HCEC 1CT (cell line): ENCODE results near the gene JOSD1.

Experiments
- DNase-seq: peaks from one replicate; pipeline ENCODE4 v3.0.0-alpha.2; 2017

JOSD1 gene

DNA sequence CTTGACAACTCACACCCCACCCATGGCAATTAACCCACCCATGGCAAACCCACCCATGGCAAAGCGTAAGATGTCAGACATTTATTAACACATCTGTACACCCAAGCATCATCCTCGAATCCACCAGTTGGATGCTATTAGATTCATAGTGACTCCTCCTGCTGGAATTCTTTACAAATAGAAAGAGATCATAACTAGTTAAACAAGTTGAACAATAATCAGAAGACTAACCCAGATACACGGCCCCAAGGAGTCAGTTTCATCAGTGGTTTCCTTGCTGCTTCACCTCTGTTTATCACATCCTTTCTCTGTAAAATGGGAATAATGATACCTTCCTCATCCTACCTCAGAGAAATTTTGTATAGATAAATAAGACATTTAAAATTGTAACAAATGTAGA, 10.1 kb upstream of the JOSD1 start:
- no peak for DNase-seq

DNA sequence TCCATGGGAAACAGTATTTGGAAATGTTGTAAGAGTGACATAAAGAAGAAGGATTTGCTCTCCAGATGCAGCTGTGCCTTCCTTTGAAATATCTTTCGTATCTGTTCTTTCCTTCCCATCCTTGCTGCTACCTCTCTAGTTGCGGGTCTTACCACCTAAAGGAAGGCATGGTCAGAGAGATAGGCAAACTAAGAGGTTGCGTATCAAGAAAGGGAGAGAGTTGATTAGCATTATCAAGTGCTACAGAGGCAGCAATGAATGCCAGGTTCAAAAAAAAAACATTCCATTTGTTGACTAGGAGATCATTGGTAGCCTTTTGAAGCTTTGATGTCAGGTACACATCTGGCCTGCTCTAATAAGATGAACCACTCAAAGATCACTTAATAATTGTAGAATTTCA, 9.6 kb upstream of the JOSD1 start:
- DNase-seq = no peak

DNA sequence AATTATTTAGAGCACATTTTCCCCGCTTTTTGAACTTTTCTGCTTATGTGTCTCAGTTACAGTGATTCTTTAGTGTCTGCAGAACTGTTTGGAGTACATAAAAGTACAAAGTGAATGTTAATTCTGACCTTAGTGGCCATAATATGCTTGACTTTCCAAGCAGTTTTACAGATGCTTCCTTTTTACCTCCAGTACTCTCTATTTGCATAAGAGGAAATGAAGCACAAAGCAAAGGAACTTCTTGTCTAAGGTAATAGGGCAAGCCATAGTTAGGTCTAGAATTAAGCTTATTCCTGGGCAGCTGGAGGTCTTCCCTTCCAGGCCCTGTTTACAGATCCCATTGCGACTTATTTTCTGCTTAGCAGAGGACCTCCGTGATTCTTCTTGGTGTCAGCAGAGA, 8.6 kb upstream of the JOSD1 start:
- DNase-seq = no peak

DNA sequence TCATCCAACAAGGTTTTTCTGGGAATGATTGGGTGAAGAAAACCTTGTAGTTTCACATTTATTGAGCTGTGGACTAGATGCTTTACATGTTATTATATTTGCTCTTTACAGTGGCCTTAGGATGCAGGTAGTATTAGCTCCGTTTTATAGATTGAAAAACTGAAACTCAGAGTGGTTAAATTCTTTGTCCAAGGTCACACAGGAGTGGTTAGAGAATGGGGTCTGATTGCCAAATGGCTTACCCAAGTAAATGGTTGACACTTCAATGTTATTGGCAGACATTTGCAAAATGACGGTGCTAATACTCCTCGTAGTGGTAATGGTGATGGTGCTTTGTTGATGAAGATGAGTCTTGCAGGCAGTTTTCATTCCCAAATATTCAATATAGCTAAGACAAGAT, 7.2 kb upstream of the JOSD1 start:
- no peak for DNase-seq

DNA sequence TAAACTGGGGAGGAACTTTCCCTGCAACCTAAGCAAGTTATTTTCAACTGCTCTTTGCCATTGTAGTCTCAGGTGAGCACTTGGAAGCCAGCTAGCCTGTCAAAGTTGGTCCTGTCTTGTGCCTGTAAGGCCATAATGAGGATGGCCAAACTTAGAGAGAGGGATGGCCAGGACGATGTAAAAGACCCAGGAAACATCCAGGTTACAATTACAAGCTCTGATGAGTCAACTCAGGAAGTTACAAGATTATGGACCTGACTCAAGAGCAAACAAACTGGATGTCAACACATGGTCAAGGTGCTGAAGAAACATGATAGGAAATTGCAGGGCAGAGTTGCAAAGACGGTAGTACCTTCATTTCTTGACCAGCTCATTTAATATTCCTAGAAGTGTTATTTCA, 6.6 kb upstream of the JOSD1 start:
- DNase-seq = peak; percentile 45

DNA sequence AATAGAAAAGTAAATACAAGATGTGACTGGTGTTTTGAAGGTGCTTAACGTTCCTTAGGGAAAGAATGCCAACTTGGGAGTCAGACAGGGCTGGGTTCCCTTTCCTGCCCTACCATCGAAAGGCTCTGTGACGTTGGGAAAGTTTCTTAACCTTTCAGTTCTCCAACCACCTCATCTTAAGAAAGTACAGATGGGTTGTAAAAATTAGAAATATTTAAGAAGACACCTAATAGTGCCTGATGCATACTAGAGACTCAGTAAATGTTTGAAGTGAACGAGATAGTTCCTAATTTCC, 6.1 kb upstream of the JOSD1 start:
- no peak for DNase-seq

DNA sequence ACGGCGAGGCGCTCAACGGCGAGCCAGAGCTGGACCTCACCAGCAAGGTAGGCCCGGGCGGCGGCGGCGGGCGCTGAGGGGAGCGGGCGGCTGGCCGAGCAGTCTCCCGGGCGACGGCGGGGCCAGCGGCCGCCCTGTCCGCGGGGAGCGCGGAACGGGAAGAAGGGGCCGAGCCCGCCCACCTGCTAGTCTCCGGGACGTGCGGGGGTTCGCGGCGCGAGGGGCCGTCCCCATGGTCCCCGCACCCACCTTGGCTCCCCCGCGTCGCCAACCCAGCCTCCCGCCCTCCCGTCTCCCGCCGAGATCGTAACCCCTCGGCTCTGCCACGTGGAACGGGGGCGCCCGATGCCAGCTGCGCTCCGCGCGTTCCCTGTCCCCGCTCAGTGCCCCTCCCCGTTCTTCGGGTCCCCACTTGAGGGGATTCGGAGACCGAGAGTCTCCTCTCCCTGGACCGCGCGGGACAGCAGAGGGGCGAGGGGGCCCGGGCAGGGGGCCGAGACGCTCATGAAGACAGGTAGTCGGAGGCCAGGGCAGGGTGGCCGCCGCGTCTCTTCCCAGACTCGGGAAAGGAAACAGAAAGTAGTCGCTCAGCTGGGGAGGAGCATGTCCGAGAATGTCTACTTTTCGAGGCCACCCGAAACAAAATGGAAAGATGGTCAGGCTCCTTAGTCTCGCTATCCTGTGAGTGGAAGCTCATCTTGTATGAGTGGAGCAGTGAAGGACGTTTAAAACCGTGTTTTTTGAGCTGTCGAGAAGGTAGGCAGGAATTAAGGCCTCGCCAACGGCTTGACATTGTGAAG, 5.6 kb upstream of the JOSD1 start:
- no peak for DNase-seq

DNA sequence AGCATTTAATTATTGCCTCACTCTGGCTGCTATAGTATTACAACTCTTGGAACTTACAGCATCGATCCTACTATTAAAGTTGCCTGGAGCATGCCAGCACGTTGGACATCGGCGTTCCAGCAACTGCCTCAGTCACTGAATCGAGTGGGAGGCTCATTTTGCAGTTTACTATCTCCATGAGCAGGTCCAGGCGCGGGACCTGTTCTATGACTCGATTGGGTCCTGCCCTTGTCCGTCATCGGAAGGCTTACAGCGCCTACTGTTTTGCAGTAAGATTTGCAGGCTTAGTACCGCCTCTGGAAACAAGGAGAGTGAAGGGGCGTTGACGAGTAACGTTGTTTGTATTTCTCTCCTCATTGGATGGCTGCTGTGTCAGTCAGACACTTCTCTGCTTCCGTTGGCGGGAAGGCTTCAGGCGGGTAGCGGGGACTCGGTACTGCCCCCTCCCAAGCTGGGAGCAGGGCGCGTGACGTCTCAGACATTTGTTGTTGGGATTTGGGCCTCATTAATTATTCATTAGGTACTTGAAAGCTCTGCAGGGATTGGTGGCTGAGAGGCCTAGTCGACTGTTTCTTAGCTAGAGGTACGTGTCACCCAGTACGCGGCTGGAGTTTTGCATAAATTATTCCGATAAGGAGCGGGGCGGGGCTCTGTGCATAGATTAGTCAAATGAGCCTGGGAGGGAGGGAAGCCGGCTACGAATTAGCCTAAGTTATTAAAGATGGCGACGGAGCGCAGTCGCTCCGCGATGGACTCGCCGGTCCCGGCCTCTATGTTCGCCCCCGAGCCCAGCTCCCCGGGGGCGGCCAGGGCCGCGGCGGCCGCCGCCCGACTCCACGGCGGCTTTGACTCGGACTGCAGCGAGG, 4.7 kb upstream of the JOSD1 start, which contains the start of gene GTPBP1:
GTPBP1 (plus strand) TSS at position 710 of the 866 bp plus-strand sequence; CDS start at position 722, 12 bp downstream.
- DNase-seq = peak; percentile 100

DNA sequence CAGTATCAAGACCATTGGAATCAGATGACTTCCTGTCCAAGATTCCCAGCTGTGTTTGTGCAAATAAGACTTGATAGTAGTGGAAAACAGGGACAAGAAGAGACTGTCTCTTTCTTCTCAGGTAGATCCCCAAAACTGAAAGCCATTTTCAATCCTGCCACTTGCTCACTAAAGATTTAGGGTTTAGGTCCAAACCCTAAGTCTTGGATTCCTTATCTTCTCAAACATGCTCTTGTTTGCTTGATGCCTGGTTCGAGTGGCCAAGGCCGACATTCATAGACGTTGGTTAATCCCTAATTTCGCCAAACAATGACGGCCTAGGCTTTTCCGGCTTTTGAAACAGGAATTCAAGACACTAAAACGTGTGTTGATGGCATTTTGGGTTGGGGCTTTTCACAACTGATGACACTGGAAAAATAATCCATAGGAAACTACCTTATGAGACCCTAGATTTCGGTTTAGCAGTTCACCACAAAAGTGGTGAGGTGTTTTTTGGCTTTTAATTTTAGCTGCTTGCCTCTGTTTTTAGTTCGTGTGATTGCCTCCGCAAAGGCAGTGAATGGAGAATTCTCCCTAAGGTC, 4.0 kb upstream of the JOSD1 start:
- DNase-seq = no peak

DNA sequence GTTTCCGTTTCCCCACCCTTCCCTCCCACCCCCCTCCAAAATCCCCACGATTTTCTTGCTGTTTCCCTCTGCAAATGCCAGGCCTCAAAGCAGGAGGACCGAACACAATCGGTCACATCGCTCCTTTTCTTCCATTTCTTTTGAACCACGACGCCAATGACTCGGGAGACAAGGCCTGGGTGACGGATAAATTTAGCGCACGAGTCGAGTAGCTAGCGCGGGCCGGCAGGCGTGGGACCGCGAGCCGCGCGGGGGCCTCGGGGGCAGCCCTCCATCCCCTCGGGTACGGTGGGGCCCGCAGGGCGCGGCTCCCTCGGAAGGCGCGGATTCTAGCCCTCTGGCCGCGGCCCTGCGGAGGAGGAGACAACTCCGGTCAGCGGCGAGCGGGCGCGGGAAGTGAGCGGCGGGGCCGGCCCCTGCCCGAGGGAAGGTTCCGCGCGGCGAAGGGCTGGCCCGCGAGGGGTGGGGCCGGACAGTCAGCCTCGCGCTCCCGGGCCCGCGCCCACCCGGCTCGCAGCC, 414 bp downstream of the JOSD1 start:
- DNase-seq = peak; percentile 67

DNA sequence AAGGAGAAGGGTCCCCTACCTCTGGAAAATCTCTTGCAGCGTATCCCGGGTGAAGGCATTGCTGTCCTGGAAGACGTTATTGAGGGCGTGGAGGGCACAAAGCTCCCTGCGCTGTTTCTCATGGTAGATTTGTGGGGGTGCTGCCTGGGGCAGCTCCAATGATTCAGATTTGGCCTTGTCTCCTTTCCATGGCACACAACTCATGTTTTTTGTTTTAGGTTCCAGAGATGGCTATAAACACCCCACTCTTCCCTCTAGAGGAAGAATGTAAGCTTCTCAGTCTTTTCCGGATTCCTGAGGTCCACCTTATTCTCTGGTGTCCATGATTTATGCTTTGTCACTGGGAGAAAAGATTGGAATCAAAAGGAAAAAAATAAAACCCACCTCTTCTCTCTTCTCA, 959 bp downstream of the JOSD1 start:
- peak; percentile 53 for DNase-seq

DNA sequence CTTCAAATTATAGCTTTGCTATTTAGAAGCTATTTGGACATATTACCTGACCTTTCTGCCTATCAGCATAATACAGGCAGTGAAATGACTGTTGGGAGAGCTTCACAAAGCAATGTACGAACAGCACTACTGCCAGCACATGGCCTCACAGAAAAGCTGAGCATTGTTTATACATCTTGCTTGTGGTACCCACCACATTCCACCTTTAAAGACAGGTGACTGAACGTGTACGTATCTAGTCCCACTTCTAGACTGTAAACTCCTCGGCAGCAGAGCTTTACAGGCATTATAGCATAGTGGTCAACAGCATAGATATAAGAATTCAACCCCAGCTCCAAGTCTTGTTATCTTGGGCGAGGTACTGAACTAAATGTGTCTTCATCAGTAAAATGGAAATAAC, 1.6 kb downstream of the JOSD1 start:
- no peak for DNase-seq

DNA sequence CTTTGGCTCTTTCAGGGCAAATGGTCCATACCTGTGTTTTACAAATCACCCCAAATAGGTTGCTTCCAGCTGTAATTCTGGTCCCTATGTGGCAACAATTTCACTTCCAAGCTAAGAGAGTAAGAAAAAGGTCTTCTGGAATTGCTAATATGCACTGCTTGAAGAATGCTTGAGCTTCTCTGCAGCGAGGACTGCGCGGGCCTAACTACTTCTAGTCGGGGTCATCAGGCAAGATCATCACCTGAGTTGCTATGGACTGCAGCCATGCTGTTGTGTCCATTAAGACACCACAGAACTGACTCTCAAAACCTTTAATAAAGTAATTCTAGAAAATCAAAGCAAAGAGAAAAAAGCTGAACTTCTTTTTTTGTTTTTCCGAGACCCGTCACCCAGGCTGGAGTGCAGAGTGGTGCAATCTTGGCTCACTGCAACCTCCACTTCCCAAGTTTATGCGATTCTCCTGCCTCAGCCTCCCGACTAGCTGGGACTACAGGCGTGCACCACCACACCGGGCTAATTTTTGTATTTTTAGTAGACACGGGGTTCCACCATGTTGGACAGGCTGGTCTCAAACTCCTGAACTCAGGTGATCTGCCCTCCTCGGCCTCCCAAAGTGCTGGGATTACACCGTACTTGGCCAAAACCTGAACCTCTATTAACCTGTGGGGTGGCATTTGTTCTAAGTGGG, 2.2 kb downstream of the JOSD1 start:
- DNase-seq = no peak

DNA sequence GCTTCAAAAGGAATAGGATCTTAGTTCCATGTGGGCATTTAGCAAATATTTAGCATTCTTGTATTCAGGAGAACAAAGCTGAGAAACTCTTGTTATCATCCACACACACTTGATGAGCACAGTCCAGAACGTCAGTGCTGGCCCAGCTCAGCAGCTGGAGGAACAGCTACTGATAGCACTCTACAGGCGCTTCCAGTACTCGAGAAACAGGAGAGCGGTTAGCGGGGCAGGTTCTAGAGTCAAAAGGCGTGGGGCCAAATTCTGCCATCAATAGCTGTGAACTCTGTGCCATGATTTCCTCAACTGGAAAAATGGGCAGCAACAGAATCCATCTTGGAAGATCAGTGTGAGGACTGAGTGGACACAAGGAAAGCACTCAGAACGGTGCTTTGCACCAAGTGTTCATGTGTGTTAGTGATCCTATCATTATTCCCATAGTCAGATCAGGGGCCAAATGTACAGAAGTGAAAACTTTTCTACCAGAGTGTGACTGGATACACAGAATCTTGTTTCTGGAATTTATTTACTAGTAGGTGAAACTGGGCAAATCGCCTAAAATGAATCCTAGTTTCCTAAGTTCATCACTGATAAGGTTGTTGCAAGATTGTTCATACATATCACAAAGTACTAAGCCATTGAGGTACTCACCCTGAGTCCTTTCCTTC, 3.2 kb downstream of the JOSD1 start:
- DNase-seq = no peak

DNA sequence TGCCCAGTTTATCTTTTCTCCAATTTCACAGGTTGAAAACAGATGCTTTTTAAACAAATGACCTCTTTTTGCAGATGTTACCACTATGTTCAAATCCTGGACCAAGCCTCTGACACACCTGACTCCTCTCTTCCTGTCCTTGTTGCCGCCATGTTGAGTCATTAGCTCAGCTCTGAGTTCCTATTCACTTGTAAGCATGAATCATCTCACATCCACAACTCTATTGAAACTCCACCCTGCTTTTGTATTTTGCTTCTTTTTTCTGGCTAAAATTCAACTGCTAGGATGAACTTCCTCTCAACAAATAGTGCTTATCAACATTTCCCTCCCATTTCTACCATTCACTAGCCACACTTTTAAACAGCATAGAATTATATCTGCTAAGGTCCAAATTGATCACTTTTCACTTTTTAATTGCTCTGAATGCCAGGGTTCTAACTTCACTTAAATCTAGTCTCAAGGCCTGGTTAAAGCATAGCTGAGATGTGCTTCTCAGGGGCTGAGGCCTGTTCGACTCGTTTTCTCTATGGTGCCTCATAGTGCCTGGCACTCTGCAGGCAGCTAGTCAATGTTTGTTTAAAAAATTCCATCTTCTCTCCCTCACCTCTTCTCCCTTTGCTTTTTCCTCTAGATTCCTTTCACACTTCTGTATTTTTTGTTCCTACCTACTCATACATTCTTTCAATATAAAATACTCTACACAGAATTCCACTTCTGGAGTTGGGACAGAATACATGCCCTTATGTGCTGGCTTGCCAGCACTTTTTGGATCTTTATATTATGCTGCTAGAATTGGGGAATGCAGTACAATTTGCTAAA, 3.9 kb downstream of the JOSD1 start:
- DNase-seq = peak; percentile 83

DNA sequence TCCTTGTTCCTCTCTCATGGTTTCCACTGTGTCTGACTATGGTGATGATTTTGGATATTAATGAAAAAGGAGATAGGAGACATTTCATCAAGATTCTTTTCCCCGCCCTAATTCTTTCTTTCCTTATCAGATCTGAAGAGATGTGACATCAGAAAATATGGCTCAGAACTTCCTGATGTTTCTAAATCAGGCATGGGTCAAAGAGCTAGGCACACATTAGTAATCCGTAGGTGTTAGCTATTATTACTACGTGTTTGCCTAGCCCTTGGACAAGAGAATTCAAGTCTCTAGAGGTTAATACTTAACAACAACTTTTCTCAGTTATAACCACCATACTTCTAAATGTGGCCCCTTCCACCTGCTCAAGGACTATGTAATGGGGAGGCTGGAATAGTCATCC, 5.8 kb downstream of the JOSD1 start:
- DNase-seq = no peak

DNA sequence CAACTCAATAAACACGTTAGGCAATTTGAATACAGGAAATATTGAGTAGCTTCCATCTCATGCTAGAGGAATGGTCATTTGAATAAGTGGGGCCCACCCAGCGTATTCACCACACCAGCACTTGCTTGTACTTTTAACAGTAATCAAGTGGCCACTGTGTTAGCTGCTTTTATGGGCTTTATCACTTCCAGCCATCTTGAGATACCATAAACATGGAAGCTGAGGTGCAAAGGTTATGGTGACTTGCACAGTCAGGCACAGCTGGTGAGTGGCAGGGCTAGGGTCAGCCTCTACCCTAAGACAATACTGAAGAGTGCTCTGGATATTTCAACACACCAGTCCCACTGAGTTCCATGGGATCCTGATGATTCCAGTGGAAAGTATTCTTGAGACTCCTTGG, 6.7 kb downstream of the JOSD1 start:
- no peak for DNase-seq

DNA sequence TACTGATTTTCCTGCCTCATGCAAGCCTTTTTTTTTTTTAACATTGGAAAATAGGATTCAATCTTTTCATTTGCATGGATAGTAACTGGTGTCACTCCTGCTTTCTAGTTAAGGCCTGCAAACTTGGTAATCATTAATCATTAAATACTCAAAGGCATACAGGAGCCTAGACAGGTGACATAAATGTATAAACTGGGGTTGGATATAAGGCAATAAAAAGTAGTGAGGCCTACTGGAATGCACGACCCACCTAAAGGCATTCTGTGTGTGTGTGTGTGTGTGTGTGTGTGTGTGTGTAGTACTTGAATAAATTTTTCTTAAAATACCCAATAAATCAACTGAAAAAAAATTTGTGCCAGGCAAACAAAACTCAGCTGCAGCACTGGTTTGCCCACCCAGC, 11.1 kb downstream of the JOSD1 start:
- no peak for DNase-seq

DNA sequence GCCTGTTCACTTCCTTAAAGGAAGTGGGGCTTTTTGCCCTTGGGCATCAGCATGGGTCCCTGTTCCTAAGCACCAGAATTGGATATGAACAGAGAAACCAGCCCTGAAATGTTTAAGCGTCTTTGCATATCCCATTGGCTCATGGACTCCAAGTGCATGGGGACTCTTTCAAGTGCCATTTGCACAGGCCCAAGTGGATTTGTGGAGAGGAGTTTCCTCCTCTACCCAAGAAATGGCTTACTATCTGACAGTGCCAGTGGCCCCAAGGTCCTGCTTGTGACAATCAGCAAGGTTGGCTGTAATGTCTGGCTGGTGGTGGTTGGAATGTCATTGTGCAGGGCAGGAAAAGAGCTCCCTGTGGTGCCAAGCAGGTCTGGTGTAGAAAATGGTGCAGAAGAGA, 15.0 kb downstream of the JOSD1 start:
- DNase-seq = no peak

DNA sequence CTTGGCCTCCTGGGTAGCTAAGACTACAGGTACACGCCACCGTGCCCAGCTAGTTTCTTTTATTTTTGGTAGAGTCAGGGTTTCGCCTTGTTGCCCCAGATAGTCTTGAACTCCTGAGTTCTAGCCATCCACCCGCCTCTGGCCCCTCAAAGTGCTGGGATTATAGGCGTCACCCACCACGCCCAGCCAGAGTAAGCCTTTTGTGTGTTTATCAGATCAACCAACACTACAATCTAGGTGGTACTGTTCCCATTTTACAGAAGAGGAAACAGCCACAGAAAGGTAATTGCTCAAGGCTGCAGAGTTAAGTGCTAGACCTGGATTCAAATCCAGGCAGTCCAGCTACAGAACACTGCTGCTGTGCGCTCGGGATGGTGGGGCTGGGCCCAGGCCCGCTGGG, 15.8 kb downstream of the JOSD1 start:
- no peak for DNase-seq

DNA sequence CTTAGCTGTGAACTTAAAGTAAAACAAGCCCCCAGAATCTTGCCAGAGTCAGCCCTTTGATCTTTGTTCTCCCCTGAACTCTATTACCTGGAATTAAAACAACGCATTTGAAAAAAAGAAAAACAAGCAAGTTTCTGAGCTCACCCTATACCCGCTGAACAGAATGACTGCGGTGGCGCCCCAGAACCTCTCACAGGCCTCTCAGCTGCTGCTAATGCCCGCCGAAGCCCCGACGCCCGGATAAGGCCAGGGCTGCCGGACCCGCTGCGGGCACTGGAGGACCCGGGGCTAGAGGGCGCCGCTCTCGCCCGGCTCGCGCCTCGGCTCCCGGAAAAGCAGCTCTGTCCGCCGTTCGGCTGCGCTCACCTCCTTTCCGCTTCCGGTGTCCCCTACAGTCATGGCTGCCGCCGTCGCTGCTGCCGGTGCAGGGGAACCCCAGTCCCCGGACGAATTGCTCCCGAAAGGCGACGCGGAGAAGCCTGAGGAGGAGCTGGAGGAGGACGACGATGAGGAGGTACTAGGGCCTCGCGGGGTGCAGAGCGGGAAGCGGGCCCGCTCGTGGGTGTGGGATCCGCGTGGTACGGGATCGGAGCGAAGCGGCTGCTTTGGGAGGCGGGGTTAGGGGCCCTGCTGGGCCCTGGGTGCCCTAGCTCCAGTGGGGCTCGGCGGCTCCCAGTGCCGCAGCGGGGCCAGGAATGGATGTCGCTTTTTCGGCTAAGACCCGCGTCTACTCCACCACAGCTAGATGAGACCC, 19.0 kb downstream of the JOSD1 start, which contains the start of gene TOMM22:
TOMM22 (plus strand) TSS at position 376 of the 754 bp plus-strand sequence; CDS start at position 398, 22 bp downstream.
- DNase-seq = peak; percentile 89
